ES-I3 (cell line): ENCODE measurements around the gene ESYT2.
"Not testable (repeated sequence)": the region's sequence is repeated elsewhere in the genome, so short reads cannot be mapped to it uniquely, and the experiment has no call there.

Experiments used
- H3K36me3 ChIP-seq: 2 replicates; pipeline ENCODE4 v1.6.1; 2013; ENCODE audit warnings: mild to moderate bottlenecking, low read length, control low read depth, moderate library complexity; ENCODE audit not compliant: insufficient read depth
- H3K4me1 ChIP-seq: 2 replicates; pipeline ENCODE4 v1.6.1; 2013; ENCODE audit warnings: mild to moderate bottlenecking, control low read depth, low read length; ENCODE audit not compliant: insufficient read depth
- H3K9ac ChIP-seq: 2 replicates; pipeline ENCODE4 v1.6.1; 2013; ENCODE audit warnings: low read depth, mild to moderate bottlenecking, low read length, moderate library complexity
- H3K9me3 ChIP-seq: 2 replicates; pipeline ENCODE4 v1.6.1; 2013; ENCODE audit warnings: mild to moderate bottlenecking, low read length, moderate library complexity; ENCODE audit not compliant: control insufficient read depth, insufficient read depth

The ESYT2 gene

GRCh38 chr7:158700008-158700407 lies 129.3 kb downstream of the ESYT2 start:
- Histone ChIP-seq H3K9ac (no peak overlapping the region), H3K4me1 (peaks cover 19% of the 10 kb centered on the region; the same call in 1 of the 2 replicates), H3K9me3 (no peaks in the 10 kb centered on the region), H3K36me3 (peaks cover 21% of the 10 kb centered on the region)

- Histone ChIP-seq H3K36me3 (peaks cover 21% of the 10 kb centered on the region), H3K9me3 (no peaks in the 10 kb centered on the region), H3K9ac (no peak overlapping the region), H3K4me1 (peaks cover 19% of the 10 kb centered on the region; the same call in 1 of the 2 replicates)
Measured at GRCh38 chr7:158699341-158699740, 130.0 kb downstream of the ESYT2 start.

- Histone ChIP-seq H3K9ac (no peak overlapping the region), H3K36me3 (peaks cover 21% of the 10 kb centered on the region), H3K9me3 (no peaks in the 10 kb centered on the region), H3K4me1 (peaks cover 19% of the 10 kb centered on the region; the same call in 1 of the 2 replicates)
Measured at GRCh38 chr7:158698657-158699195, 130.6 kb downstream of the ESYT2 start.

- H3K36me3 ChIP-seq = peaks cover 21% of the 10 kb centered on the region
- not testable (repeated sequence) for H3K4me1 ChIP-seq, H3K9ac ChIP-seq, H3K9me3 ChIP-seq
Measured at GRCh38 chr7:158697597-158697996, 131.7 kb downstream of the ESYT2 start.

- Histone ChIP-seq H3K9me3 (no peaks in the 10 kb centered on the region), H3K4me1 (no peaks in the 10 kb centered on the region), H3K9ac (no peak overlapping the region), H3K36me3 (peaks cover 20% of the 10 kb centered on the region)
Measured at GRCh38 chr7:158695726-158696452, 133.4 kb downstream of the ESYT2 start.

- no peaks in the 10 kb centered on the region for H3K9me3 ChIP-seq
- peaks cover 16% of the 10 kb centered on the region for H3K36me3 ChIP-seq
- H3K9ac ChIP-seq = no peak overlapping the region
- H3K4me1 ChIP-seq = no peaks in the 10 kb centered on the region
Measured at GRCh38 chr7:158695056-158695455, 134.3 kb downstream of the ESYT2 start.

GRCh38 chr7:158694650-158695049 lies 134.7 kb downstream of the ESYT2 start:
- no peak overlapping the region for H3K9ac ChIP-seq
- no peaks in the 10 kb centered on the region for H3K4me1 ChIP-seq
- no peaks in the 10 kb centered on the region for H3K9me3 ChIP-seq
- peaks cover 15% of the 10 kb centered on the region for H3K36me3 ChIP-seq

GRCh38 chr7:158689488-158689887 lies 139.8 kb downstream of the ESYT2 start:
- Histone ChIP-seq H3K9me3 (no peaks in the 10 kb centered on the region), H3K9ac (no peak overlapping the region), H3K4me1 (no peaks in the 10 kb centered on the region), H3K36me3 (peaks cover 14% of the 10 kb centered on the region)

- H3K36me3 ChIP-seq = peaks cover 18% of the 10 kb centered on the region
- no peaks in the 10 kb centered on the region for H3K4me1 ChIP-seq
- no peak overlapping the region for H3K9ac ChIP-seq
- H3K9me3 ChIP-seq = no peaks in the 10 kb centered on the region
Measured at GRCh38 chr7:158687406-158687805, 141.9 kb downstream of the ESYT2 start.

GRCh38 chr7:158685693-158686092 lies 143.6 kb downstream of the ESYT2 start:
- Histone ChIP-seq H3K9ac (no peak overlapping the region), H3K9me3 (no peaks in the 10 kb centered on the region), H3K36me3 (peaks cover 18% of the 10 kb centered on the region), H3K4me1 (no peaks in the 10 kb centered on the region)

GRCh38 chr7:158684329-158684728 lies 145.0 kb downstream of the ESYT2 start:
- no peak overlapping the region for H3K9ac ChIP-seq
- H3K36me3 ChIP-seq = peaks cover 16% of the 10 kb centered on the region
- no peaks in the 10 kb centered on the region for H3K9me3 ChIP-seq
- H3K4me1 ChIP-seq = no peaks in the 10 kb centered on the region

- H3K9ac ChIP-seq = no peak overlapping the region
- H3K9me3 ChIP-seq = no peaks in the 10 kb centered on the region
- H3K36me3 ChIP-seq = peaks cover 18% of the 10 kb centered on the region
- no peaks in the 10 kb centered on the region for H3K4me1 ChIP-seq
Measured at GRCh38 chr7:158683541-158683940, 145.8 kb downstream of the ESYT2 start.

GRCh38 chr7:158682456-158682855 lies 146.9 kb downstream of the ESYT2 start:
- Histone ChIP-seq H3K9me3 (no peaks in the 10 kb centered on the region), H3K9ac (no peak overlapping the region), H3K36me3 (peaks cover 19% of the 10 kb centered on the region), H3K4me1 (no peaks in the 10 kb centered on the region)
